Stimulated activated CD4-positive, alpha-beta T cell treated with anti-CD3 and anti-CD28 coated beads, Interleukin-2, amount 100 ng/mL, for 24 hours (primary cell): ENCODE results near the gene CEACAM18.
"Not testable (repeated sequence)": the region's sequence is repeated elsewhere in the genome, so short reads cannot be mapped to it uniquely, and the experiment has no call there.

Source experiments
- DNase-seq, 2 donors: peaks; one replicate each; pipeline ENCODE4 v3.0.0-alpha.2; 2020

The CEACAM18 gene

GRCh38 chr19:51500931-51501330 is 22.6 kb downstream of the CEACAM18 start:
- DNase-seq: not testable (repeated sequence)

DNA sequence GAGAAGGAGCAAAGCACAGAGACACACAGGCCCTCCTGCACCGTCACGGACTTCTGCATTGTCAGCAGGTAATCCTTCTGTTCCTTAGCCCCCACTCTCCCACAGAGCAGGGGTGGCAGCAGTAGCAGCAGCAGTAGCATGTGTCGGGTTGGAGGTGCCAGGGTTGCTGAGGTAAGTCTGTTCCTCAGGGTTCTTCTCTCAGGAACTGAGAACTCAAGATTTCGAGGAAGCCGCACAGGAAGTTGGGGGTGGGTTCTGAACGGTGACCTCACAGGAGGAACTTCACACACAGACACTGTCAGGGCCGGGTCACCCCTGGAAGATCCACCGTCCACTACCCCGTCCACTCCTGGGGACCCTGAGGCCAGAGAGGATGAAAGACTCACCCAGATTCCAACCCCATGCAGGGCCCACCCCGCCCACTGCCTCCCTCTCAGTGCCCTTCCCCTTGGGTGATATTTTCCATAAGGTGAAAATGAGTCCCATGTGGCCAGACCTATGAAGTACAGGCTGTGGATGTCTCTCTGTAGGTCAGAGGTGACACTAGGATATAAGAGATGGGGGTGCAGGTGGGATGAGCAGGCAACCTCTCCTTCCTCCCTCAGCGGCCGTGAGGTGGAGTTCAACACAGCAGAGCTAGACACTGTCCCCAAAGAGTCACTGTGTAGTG is 23.4 kb downstream of the CEACAM18 start, which contains the start of gene SIGLEC12:
TSS of gene SIGLEC12 (minus strand) at position 207 of the 670 bp plus-strand sequence. CDS start at position 140, 67 bp downstream.
- DNase-seq: peak in 1 of 2 donors; percentile 35

DNA sequence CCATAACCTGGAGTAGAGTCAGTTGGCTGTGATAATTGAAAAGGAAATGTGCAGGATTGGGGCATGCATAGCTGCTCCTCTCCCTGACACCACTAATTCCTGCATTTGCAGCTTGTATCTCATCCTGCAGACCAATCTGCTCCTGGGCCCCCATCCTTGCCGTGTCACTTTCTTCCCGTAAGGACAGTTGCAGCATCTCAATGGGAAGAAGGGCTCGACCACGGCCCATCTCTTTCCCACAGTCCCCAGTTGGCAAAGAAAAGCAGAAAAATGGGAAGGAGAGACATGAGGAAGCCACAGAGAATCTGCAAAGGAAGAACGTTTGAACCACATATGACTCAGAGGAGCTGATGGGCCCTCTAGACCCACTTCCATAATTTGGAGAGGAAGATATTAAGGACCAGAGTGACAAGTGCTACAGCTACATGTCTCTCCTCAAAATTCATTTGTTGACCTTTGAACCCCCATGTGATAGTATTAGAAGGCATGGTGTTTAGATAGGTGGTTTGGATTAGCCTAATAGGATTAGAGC is 25.0 kb downstream of the CEACAM18 start:
- DNase-seq: no peak

DNA sequence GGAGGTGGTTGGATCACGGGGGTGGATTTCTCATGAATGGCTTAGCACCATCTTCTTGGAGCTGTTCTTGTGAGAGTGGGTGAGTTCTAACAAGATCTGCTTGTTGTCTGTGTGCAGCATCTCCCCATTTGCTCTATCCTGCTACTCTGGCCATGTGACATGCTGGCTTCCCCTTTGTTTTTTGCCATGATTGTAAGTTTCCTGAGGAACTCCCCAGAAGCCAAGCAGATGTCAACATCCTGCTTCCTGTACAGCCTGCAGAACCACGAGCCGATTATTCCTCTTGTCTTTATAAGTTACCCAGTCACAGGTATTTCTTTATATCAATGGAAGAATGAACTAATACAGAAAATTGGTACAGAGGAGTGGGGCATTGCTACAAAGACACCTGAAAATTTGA is 25.6 kb downstream of the CEACAM18 start:
- no peak for DNase-seq

GRCh38 chr19:51505904-51506303 is 27.6 kb downstream of the CEACAM18 start:
- no peak for DNase-seq

GRCh38 chr19:51507192-51507591 is 28.9 kb downstream of the CEACAM18 start:
- no peak for DNase-seq

- no peak for DNase-seq
Measured at GRCh38 chr19:51507640-51508058, 29.3 kb downstream of the CEACAM18 start.

GRCh38 chr19:51508059-51508733 is 29.9 kb downstream of the CEACAM18 start:
- no peak for DNase-seq

- DNase-seq: no peak
Measured at GRCh38 chr19:51509823-51510660, 31.7 kb downstream of the CEACAM18 start.

DNA sequence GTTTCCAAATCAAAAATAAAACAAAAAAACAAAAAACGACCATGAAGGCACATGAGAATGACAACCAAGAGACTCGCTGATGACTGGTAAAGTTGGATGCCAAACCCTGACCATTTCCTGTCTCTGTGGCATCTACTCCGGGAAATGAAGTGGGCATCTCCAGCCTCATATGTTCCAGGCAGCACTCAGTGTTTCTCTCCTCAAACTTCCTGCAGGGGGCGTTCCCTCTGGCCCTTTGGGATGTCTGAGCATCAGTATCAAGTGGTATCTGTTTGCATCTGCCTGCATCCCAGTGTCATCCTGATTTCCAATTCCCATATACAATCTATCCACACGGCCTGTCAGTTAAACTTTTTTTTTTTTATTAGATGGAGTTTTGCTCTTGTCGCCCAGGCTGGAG is 33.0 kb downstream of the CEACAM18 start:
- peak in 1 of 2 donors; percentile 32 for DNase-seq

DNA sequence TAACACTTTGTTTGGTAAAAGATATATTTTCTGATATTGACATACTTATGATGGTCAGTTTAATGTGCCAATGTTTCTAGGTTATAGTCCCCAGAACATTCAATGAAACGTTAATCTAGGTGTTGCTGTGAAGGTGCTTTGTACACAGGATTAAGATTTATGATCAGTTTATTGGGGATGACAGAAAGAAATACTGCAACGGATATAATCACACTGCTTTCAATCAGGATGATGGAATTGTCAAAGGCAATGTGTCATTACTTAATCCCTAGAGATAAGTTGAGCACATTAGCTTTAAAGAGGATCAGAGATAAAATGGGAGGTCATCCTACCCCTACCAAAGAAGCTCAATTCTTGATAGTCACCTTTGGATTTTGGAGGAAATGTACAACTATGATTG is 35.6 kb downstream of the CEACAM18 start:
- DNase-seq: no peak

DNA sequence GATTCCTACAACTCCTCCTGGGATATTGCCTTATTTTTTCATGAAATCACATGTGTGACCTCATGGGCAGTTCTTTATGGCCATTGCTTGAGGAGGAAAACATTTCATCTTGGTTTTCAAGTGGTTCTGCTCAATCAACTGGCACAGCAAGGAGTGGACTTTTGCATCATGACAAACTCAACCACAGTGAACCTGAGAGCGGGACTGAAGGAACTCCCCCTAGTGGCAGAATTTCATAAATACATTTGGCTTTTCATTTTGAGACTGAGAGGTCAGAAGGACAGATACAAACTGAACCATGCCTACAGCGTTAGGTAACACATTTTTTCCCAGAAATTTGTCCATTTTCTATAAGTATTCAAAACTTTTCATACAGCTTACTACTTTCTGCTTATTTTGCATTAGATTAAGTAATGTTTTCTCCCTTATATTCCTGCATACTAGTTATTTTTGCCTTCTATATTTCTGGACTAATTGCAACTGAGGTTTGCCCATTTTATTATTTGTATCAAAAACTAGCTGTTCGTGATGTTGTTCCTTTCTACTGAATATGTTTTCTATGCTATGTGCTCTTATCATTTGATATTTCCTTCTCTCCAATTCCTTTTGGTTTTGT is 36.6 kb downstream of the CEACAM18 start:
- DNase-seq: peak; percentile 9 to 34

GRCh38 chr19:51520728-51521127 is 42.4 kb downstream of the CEACAM18 start:
- no peak for DNase-seq

DNA sequence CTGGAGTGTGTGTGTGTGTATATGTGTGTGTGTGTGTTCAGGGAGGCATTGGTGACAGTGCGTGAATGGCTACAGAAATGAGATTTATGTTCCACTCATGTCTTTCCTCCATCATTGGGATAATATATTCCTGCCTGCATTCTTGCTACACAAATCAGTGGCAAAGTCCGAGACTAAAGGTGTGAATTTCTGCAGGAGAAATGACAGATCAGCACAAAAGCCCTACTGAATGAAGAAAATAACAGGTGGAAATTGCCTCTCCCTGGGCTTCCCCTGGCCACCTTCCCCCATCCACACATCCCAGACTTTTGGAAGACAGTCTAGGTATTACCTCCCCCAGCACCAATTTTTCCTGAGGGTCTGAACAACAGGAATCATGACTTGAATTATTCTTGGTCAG is 43.0 kb downstream of the CEACAM18 start:
- no peak for DNase-seq

- no peak for DNase-seq
Measured at GRCh38 chr19:51521781-51522180, 43.4 kb downstream of the CEACAM18 start.

DNA sequence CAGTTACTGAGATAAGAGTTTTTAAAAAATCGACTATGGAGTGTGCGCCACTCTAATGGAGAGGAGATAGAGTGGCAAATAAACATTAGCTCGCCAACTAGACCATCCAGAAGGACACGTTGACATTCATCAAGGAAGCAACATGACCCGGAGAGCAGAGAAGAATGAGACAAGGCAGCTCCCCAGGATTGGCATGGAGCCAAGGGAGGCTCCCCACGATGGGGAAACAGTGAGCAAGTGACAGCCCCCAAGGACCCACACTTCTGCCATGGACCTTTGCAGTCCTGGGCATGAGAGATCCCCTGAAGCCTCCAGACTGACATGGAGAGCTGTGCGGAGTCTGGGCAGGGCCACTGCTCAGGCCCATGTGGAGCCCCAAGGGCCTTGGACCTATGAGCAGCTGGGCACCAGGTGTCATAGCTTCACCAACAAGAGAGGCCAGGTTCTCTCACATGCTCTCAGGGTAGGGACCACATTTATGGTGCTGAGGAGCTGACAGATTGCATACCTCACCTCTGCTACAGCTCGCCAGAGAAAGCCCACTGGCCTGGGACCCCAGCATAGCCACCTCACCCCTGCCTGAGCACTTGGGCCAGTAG is 46.4 kb downstream of the CEACAM18 start:
- no peak for DNase-seq

DNA sequence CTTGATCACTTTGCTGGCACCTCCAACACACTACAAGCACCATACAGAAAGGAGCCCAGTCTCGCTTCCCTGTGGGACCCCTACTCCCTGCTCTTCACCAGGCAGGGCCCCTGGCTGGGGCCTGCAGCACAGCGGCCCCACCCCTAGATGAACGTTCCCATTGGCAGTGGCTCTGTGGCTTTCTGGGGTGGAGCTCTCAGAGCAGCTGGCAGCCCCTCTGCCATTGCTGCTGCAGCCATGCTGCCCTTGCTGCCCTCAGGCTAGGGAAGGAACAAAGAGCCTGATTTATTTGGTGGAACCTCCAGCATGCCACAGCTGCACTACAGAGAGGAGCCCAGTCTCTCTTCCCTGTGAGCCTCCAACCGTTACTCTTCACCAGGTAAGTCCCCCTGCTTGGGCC is 47.3 kb downstream of the CEACAM18 start:
- no peak for DNase-seq

GRCh38 chr19:51529301-51529700 is 51.0 kb downstream of the CEACAM18 start:
- no peak for DNase-seq

GRCh38 chr19:51530616-51531015 is 52.3 kb downstream of the CEACAM18 start:
- no peak for DNase-seq

- DNase-seq: peak in 1 of 2 donors; percentile 16
Measured at GRCh38 chr19:51531349-51532315, 53.3 kb downstream of the CEACAM18 start, which contains the start of gene SIGLEC6. TSS of gene SIGLEC6 (minus strand) at chr19:51531670. CDS start at chr19:51531648, 22 bp downstream.

- no peak for DNase-seq
Measured at GRCh38 chr19:51535535-51535934, 57.2 kb downstream of the CEACAM18 start.
